ENCODE data around the gene KRTAP10-6. TPM values are rescaled to one million over a fixed set of nuclear protein-coding genes. Genes with fewer than 3 reads are reported as not detected.
"Not testable (repeated sequence)": the region's sequence is repeated elsewhere in the genome, so short reads cannot be mapped to it uniquely, and the experiment has no call there.

KRTAP10-6 gene
- total RNA-seq, 2 experiments from 2014 or later: not detected

GRCh38 chr21:44583089-44583799, 9.1 kb downstream of the KRTAP10-6 start:
- Histone ChIP-seq H3K4me2 (ENCODE audit: low read length) (no peak overlapping the region), H3K9me2 (ENCODE audit: insufficient read depth, low read length) (no peaks in the 10 kb centered on the region), H2AFZ (ENCODE audit: low read length) (no peak overlapping the region), H3K36me3 (ENCODE audit: insufficient read depth, low read length) (no peaks in the 10 kb centered on the region), H3K9me3 (ENCODE audit: low read length) (peaks cover 10% of the 10 kb centered on the region; the same call in 1 of the 2 replicates), H3K79me2 (ENCODE audit: insufficient read depth, low read depth, low read length) (no peaks in the 10 kb centered on the region), H4K20me1 (ENCODE audit: insufficient read depth, low read length) (no peaks in the 10 kb centered on the region), H3K27ac (ENCODE audit: low read depth, low read length, poor library complexity, severe bottlenecking) (no peak overlapping the region), H3K4me1 (ENCODE audit: insufficient read depth, low read length, poor library complexity, severe bottlenecking) (no peaks in the 10 kb centered on the region), H3K4me3 (ENCODE audit: low read depth, low read length, poor library complexity, severe bottlenecking) (no peak overlapping the region)
- CTCF ChIA-PET (ENCODE audit: unreplicated experiment): no interaction called here
- TF ChIP-seq EZH2phosphoT487 (IDR thresholded peaks at IDR 0.05; ENCODE audit: borderline replicate concordance, low read depth, low read length) (no peak), CTCF (conservative IDR thresholded peaks at IDR 0.05; ENCODE audit: low read length) (no peak)
- POLR2A ChIA-PET: no interaction called here
- intact Hi-C loops (cut with micrococcal nuclease; ENCODE audit: unreplicated experiment): no loop called here
- no peak for DNase-seq (ENCODE audit: low spot score)
- no TSS peak for BruUV-seq (replicated peaks)

GRCh38 chr21:44582055-44582454, 10.2 kb downstream of the KRTAP10-6 start:
- no peak overlapping the region for H2AFZ ChIP-seq (ENCODE audit: low read length)
- no TSS peak for BruUV-seq (replicated peaks)
- H3K27ac ChIP-seq (ENCODE audit: low read depth, low read length, poor library complexity, severe bottlenecking): no peak overlapping the region
- H3K9me2 ChIP-seq (ENCODE audit: insufficient read depth, low read length): no peaks in the 10 kb centered on the region
- H3K4me3 ChIP-seq (ENCODE audit: low read depth, low read length, poor library complexity, severe bottlenecking): no peak overlapping the region
- no peaks in the 10 kb centered on the region for H4K20me1 ChIP-seq (ENCODE audit: insufficient read depth, low read length)
- H3K4me1 ChIP-seq (ENCODE audit: insufficient read depth, low read length, poor library complexity, severe bottlenecking): no peaks in the 10 kb centered on the region
- no peak for DNase-seq (ENCODE audit: low spot score)
- ChIA-PET POLR2A (no interaction called here), CTCF (ENCODE audit: unreplicated experiment) (no interaction called here)
- no peak for TF ChIP-seq CTCF (conservative IDR thresholded peaks at IDR 0.05; ENCODE audit: low read length)
- TF ChIP-seq EZH2phosphoT487 (IDR thresholded peaks at IDR 0.05; ENCODE audit: borderline replicate concordance, low read depth, low read length): no peak
- H3K36me3 ChIP-seq (ENCODE audit: insufficient read depth, low read length): no peaks in the 10 kb centered on the region
- no peak overlapping the region for H3K4me2 ChIP-seq (ENCODE audit: low read length)
- peaks cover 10% of the 10 kb centered on the region; the same call in 1 of the 2 replicates for H3K9me3 ChIP-seq (ENCODE audit: low read length)
- no peaks in the 10 kb centered on the region for H3K79me2 ChIP-seq (ENCODE audit: insufficient read depth, low read depth, low read length)
- intact Hi-C loops (cut with micrococcal nuclease; ENCODE audit: unreplicated experiment): no loop called here

- Histone ChIP-seq H3K79me2 (ENCODE audit: insufficient read depth, low read depth, low read length) (no peaks in the 10 kb centered on the region), H3K4me3 (ENCODE audit: low read depth, low read length, poor library complexity, severe bottlenecking) (no peak overlapping the region), H3K4me2 (ENCODE audit: low read length) (no peak overlapping the region), H2AFZ (ENCODE audit: low read length) (no peak overlapping the region), H3K27ac (ENCODE audit: low read depth, low read length, poor library complexity, severe bottlenecking) (no peak overlapping the region), H4K20me1 (ENCODE audit: insufficient read depth, low read length) (no peaks in the 10 kb centered on the region), H3K9me3 (ENCODE audit: low read length) (peaks cover 10% of the 10 kb centered on the region; the same call in 1 of the 2 replicates), H3K36me3 (ENCODE audit: insufficient read depth, low read length) (no peaks in the 10 kb centered on the region), H3K4me1 (ENCODE audit: insufficient read depth, low read length, poor library complexity, severe bottlenecking) (no peaks in the 10 kb centered on the region), H3K9me2 (ENCODE audit: insufficient read depth, low read length) (no peaks in the 10 kb centered on the region)
- TF ChIP-seq CTCF (conservative IDR thresholded peaks at IDR 0.05; ENCODE audit: low read length) (no peak), EZH2phosphoT487 (IDR thresholded peaks at IDR 0.05; ENCODE audit: borderline replicate concordance, low read depth, low read length) (no peak)
- no TSS peak for BruUV-seq (replicated peaks)
- DNase-seq (ENCODE audit: low spot score): no peak
- intact Hi-C loops (cut with micrococcal nuclease; ENCODE audit: unreplicated experiment): no loop called here
- CTCF ChIA-PET (ENCODE audit: unreplicated experiment): no interaction called here
- POLR2A ChIA-PET: no interaction called here
These were observed 11.1 kb downstream of the KRTAP10-6 start for GRCh38 chr21:44581158-44581557.

- H3K9me2 ChIP-seq (ENCODE audit: insufficient read depth, low read length); H2AFZ ChIP-seq (ENCODE audit: low read length); H3K9me3 ChIP-seq (ENCODE audit: low read length); CTCF ChIA-PET (ENCODE audit: unreplicated experiment); DNase-seq (ENCODE audit: low spot score); H3K36me3 ChIP-seq (ENCODE audit: insufficient read depth, low read length); H4K20me1 ChIP-seq (ENCODE audit: insufficient read depth, low read length); H3K4me1 ChIP-seq (ENCODE audit: insufficient read depth, low read length, poor library complexity, severe bottlenecking); H3K79me2 ChIP-seq (ENCODE audit: insufficient read depth, low read depth, low read length); POLR2A ChIA-PET; H3K4me3 ChIP-seq (ENCODE audit: low read depth, low read length, poor library complexity, severe bottlenecking); BruUV-seq (replicated peaks); intact Hi-C loops (cut with micrococcal nuclease; ENCODE audit: unreplicated experiment); H3K27ac ChIP-seq (ENCODE audit: low read depth, low read length, poor library complexity, severe bottlenecking); H3K4me2 ChIP-seq (ENCODE audit: low read length): not testable (repeated sequence)
These were observed 12.0 kb downstream of the KRTAP10-6 start, which contains the start of gene KRTAP10-5 for GRCh38 chr21:44580231-44580821. Gene KRTAP10-5, minus strand, starts transcription at chr21:44580604. Its CDS starts 26 bp downstream, at chr21:44580578.

Measured in OCI-LY7 (cell line).